Activated CD8-positive, alpha-beta memory T cell treated with anti-CD3 and anti-CD28 coated beads, Interleukin-2, amount 10 ng/mL, durations not matched to agents 7 days and 5 days (primary cell): Measurements from ENCODE around the gene BMP7. TPM values are rescaled to one million over a fixed set of nuclear protein-coding genes. Genes with fewer than 3 reads are reported as not detected.
"Not testable (repeated sequence)": the region's sequence is repeated elsewhere in the genome, so short reads cannot be mapped to it uniquely, and the experiment has no call there.

Experiments used
- ATAC-seq: fragments of 150-1000 bp; cut with Tn5 transposase; one replicate; pipeline ENCODE4 v1.10.0; 2021; ENCODE audit warnings: moderate library complexity
- CTCF ChIA-PET: fragments of 350-600 bp; sonication (Branson Sonifier 250); formaldehyde crosslinking; loops from one replicate; lab custom pipeline; 2021; ENCODE audit warnings: antibody characterized with exemption; lab: Charles Lee
- DNase-seq: peaks from one replicate; pipeline ENCODE4 v3.0.0-alpha.2; 2020
- H3K27ac Mint-ChIP-seq: one replicate; pipeline ENCODE4 v1.8.0; 2021; ENCODE audit warnings: mild to moderate bottlenecking, mixed read lengths
- H3K27me3 Mint-ChIP-seq: one replicate; pipeline ENCODE4 v1.8.0; 2021; ENCODE audit warnings: mixed read lengths
- H3K36me3 Mint-ChIP-seq: one replicate; pipeline ENCODE4 v1.8.0; 2021; ENCODE audit warnings: mild to moderate bottlenecking, mixed read lengths
- H3K4me1 Mint-ChIP-seq: one replicate; pipeline ENCODE4 v1.8.0; 2021; ENCODE audit warnings: mixed read lengths
- H3K4me3 Mint-ChIP-seq: one replicate; pipeline ENCODE4 v1.8.0; 2021; ENCODE audit warnings: mild to moderate bottlenecking, moderate library complexity, mixed read lengths
- H3K9me3 Mint-ChIP-seq: one replicate; pipeline ENCODE4 v1.8.0; 2022; ENCODE audit warnings: low read depth, mixed read lengths
- total RNA-seq, 2 experiments: library from RNA; stranded (reverse); gene quantifications; one replicate each; pipeline ENCODE4 v1.2.3, GENCODE V29; 2021

Gene BMP7
- total RNA-seq, 2 experiments from 2014 or later = not detected

GRCh38 chr20:57167292-57167655 lies 99.2 kb downstream of the BMP7 start:
- CTCF ChIA-PET = no interaction called here
- H3K27ac Mint-ChIP-seq = no peak overlapping the region
- no peaks in the 10 kb centered on the region for H3K27me3 Mint-ChIP-seq
- H3K9me3 Mint-ChIP-seq = no peaks in the 10 kb centered on the region
- no peak overlapping the region for H3K4me3 Mint-ChIP-seq
- ATAC-seq (no peak), DNase-seq (no peak)
- H3K4me1 Mint-ChIP-seq = no peaks in the 10 kb centered on the region
- H3K36me3 Mint-ChIP-seq = no peaks in the 10 kb centered on the region

GRCh38 chr20:57166568-57167291 lies 99.7 kb downstream of the BMP7 start:
- Mint-ChIP-seq H3K4me1 (no peaks in the 10 kb centered on the region), H3K4me3 (no peak overlapping the region)
- no peak for ATAC-seq

GRCh38 chr20:57165427-57166004 lies 100.9 kb downstream of the BMP7 start:
- no peak overlapping the region for H3K27ac Mint-ChIP-seq
- no peak overlapping the region for H3K4me3 Mint-ChIP-seq
- no peaks in the 10 kb centered on the region for H3K9me3 Mint-ChIP-seq
- DNase-seq (no peak), ATAC-seq (no peak)
- no peaks in the 10 kb centered on the region for H3K27me3 Mint-ChIP-seq
- no peaks in the 10 kb centered on the region for H3K36me3 Mint-ChIP-seq
- no peaks in the 10 kb centered on the region for H3K4me1 Mint-ChIP-seq
- CTCF ChIA-PET = no interaction called here

More at GRCh38 chr20:57166568-57167291, 99.7 kb downstream of the BMP7 start:
- DNase-seq = no peak
- Mint-ChIP-seq H3K27me3 (no peaks in the 10 kb centered on the region), H3K36me3 (no peaks in the 10 kb centered on the region), H3K27ac (no peak overlapping the region), H3K9me3 (no peaks in the 10 kb centered on the region)
- CTCF ChIA-PET = no interaction called here

- DNase-seq (no peak), ATAC-seq (no peak)
- no peak overlapping the region for H3K4me3 Mint-ChIP-seq
- no peaks in the 10 kb centered on the region for H3K27me3 Mint-ChIP-seq
- CTCF ChIA-PET = no interaction called here
- H3K4me1 Mint-ChIP-seq = no peaks in the 10 kb centered on the region
- H3K9me3 Mint-ChIP-seq = no peaks in the 10 kb centered on the region
- no peaks in the 10 kb centered on the region for H3K36me3 Mint-ChIP-seq
- no peak overlapping the region for H3K27ac Mint-ChIP-seq
These were observed 101.6 kb downstream of the BMP7 start for GRCh38 chr20:57164872-57165271.

GRCh38 chr20:57163041-57163440 lies 103.4 kb downstream of the BMP7 start:
- CTCF ChIA-PET = no interaction called here
- no peak overlapping the region for H3K27ac Mint-ChIP-seq
- no peaks in the 10 kb centered on the region for H3K9me3 Mint-ChIP-seq
- DNase-seq = no peak
- H3K27me3 Mint-ChIP-seq = no peaks in the 10 kb centered on the region
- H3K4me1 Mint-ChIP-seq = no peaks in the 10 kb centered on the region
- ATAC-seq = no peak
- H3K36me3 Mint-ChIP-seq = no peaks in the 10 kb centered on the region
- H3K4me3 Mint-ChIP-seq = no peak overlapping the region

- Mint-ChIP-seq H3K9me3 (no peaks in the 10 kb centered on the region), H3K4me1 (no peaks in the 10 kb centered on the region), H3K27me3 (no peaks in the 10 kb centered on the region), H3K27ac (no peak overlapping the region), H3K36me3 (no peaks in the 10 kb centered on the region), H3K4me3 (no peak overlapping the region)
- DNase-seq (no peak), ATAC-seq (no peak)
- CTCF ChIA-PET = no interaction called here
These were observed 104.1 kb downstream of the BMP7 start for GRCh38 chr20:57162362-57162652.

GRCh38 chr20:57161478-57162361 lies 104.7 kb downstream of the BMP7 start:
- DNase-seq = no peak
- CTCF ChIA-PET = no interaction called here
- Mint-ChIP-seq H3K36me3 (no peaks in the 10 kb centered on the region), H3K4me3 (no peak overlapping the region), H3K9me3 (no peaks in the 10 kb centered on the region), H3K4me1 (no peaks in the 10 kb centered on the region), H3K27me3 (no peaks in the 10 kb centered on the region), H3K27ac (no peak overlapping the region)
- ATAC-seq = no peak

- H3K27ac Mint-ChIP-seq = no peak overlapping the region
- DNase-seq (no peak), ATAC-seq (no peak)
- no peaks in the 10 kb centered on the region for H3K4me1 Mint-ChIP-seq
- no peaks in the 10 kb centered on the region for H3K36me3 Mint-ChIP-seq
- no peak overlapping the region for H3K4me3 Mint-ChIP-seq
- H3K9me3 Mint-ChIP-seq = no peaks in the 10 kb centered on the region
- CTCF ChIA-PET = no interaction called here
- no peaks in the 10 kb centered on the region for H3K27me3 Mint-ChIP-seq
These were observed 105.5 kb downstream of the BMP7 start for GRCh38 chr20:57160985-57161384.

- H3K27me3 Mint-ChIP-seq = no peaks in the 10 kb centered on the region
- H3K36me3 Mint-ChIP-seq = no peaks in the 10 kb centered on the region
- CTCF ChIA-PET = no interaction called here
- H3K4me3 Mint-ChIP-seq = no peak overlapping the region
- no peak for ATAC-seq
- no peaks in the 10 kb centered on the region for H3K9me3 Mint-ChIP-seq
- H3K4me1 Mint-ChIP-seq = no peaks in the 10 kb centered on the region
- H3K27ac Mint-ChIP-seq = no peak overlapping the region
- no peak for DNase-seq
These were observed 106.4 kb downstream of the BMP7 start for GRCh38 chr20:57159945-57160610.

- H3K4me1 Mint-ChIP-seq = no peaks in the 10 kb centered on the region
- no peak for ATAC-seq
- H3K36me3 Mint-ChIP-seq = no peaks in the 10 kb centered on the region
- no peak for DNase-seq
- H3K9me3 Mint-ChIP-seq = no peaks in the 10 kb centered on the region
- H3K4me3 Mint-ChIP-seq = no peak overlapping the region
- no peak overlapping the region for H3K27ac Mint-ChIP-seq
- H3K27me3 Mint-ChIP-seq = no peaks in the 10 kb centered on the region
- CTCF ChIA-PET = no interaction called here
These were observed 107.1 kb downstream of the BMP7 start for GRCh38 chr20:57159193-57159851.

- ATAC-seq = no peak
- Mint-ChIP-seq H3K4me1 (no peaks in the 10 kb centered on the region), H3K4me3 (no peak overlapping the region), H3K9me3 (no peaks in the 10 kb centered on the region), H3K27me3 (no peaks in the 10 kb centered on the region), H3K36me3 (no peaks in the 10 kb centered on the region), H3K27ac (no peak overlapping the region)
- no peak for DNase-seq
- CTCF ChIA-PET = no interaction called here
These were observed 108.0 kb downstream of the BMP7 start for GRCh38 chr20:57158474-57158873.

GRCh38 chr20:57157787-57158186 lies 108.7 kb downstream of the BMP7 start:
- CTCF ChIA-PET, ATAC-seq, H3K4me3 Mint-ChIP-seq: not testable (repeated sequence)

GRCh38 chr20:57157106-57157691 lies 109.2 kb downstream of the BMP7 start:
- CTCF ChIA-PET = no interaction called here
- H3K4me1 Mint-ChIP-seq = no peaks in the 10 kb centered on the region
- H3K27ac Mint-ChIP-seq = no peak overlapping the region
- H3K4me3 Mint-ChIP-seq = no peak overlapping the region
- no peaks in the 10 kb centered on the region for H3K36me3 Mint-ChIP-seq
- no peak for ATAC-seq
- no peak for DNase-seq
- H3K9me3 Mint-ChIP-seq = no peaks in the 10 kb centered on the region
- H3K27me3 Mint-ChIP-seq = no peaks in the 10 kb centered on the region

More at GRCh38 chr20:57157787-57158186, 108.7 kb downstream of the BMP7 start:
- not testable (repeated sequence) for H3K9me3 Mint-ChIP-seq, H3K27ac Mint-ChIP-seq, H3K4me1 Mint-ChIP-seq, H3K27me3 Mint-ChIP-seq, DNase-seq, H3K36me3 Mint-ChIP-seq
